Measurements from ENCODE around the gene MYO9A. TPM values are rescaled to one million over a fixed set of nuclear protein-coding genes. Genes with fewer than 3 reads are reported as not detected.

Gene MYO9A
- total and polyA plus RNA-seq, 10 of the 15 experiments (the other 5 are each of a cell fraction or from before 2014, with no cell fraction given) = 3.3 to 25.3 (median 12.2) TPM

DNA sequence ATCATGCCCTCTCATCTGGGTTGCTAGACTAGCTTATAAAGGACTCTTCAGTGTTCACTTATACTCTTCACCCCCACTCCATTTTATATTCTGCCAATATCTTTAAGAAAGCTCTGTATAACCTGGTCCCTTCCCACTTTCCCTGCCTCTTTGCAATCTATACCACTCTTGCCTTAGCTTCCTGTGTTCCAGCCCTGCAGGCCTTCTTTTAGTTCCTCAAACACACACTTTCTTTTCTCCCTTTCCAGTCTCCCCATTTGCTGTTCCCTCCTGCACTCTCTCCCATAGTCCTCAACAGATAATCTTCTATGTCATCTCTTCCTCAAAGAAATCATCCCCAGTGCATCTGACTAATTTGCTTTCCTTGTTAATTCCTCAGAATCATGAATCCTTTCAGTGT, 29.0 kb upstream of the MYO9A start:
- H3K27me3 ChIP-seq (replicated peaks in 1 of 2; ENCODE audit: control insufficient read depth in 2 of 2, insufficient read depth in 2 of 2, low read length in 1 of 2) = no peaks in the 10 kb centered on the region
- H3K9me3 ChIP-seq (replicated peaks; ENCODE audit: control insufficient read depth, insufficient read depth, low read length) = no peaks in the 10 kb centered on the region
- CTCF ChIA-PET = interaction anchor here (1.1 to 3.8 kb wide), 2 partner anchors 9 to 403 kb away, joined by 5 to 13 read pairs; no protein-coding TSS in a partner anchor
- SMC1A ChIA-PET (ENCODE audit: uncharacterized antibody, unreplicated experiment) = interaction anchor here (0.6 to 1.4 kb wide), 4 partner anchors 10 to 29 kb away, joined by 3 to 6 read pairs (median 3); partner anchors contain the start of genes MYO9A and SENP8
- H3K4me3 ChIP-seq = no peak overlapping the region
- no peak overlapping the region for H3K4me2 ChIP-seq (ENCODE audit: control insufficient read depth, insufficient read depth)
- no peak for FAIRE-seq
- peaks cover 5% of the 10 kb centered on the region; the same call in 1 of the 2 replicates for H3K4me1 ChIP-seq (ENCODE audit: control insufficient read depth, insufficient read depth, low read length)
- H4K20me1 ChIP-seq (ENCODE audit: control insufficient read depth, insufficient read depth) = no peaks in the 10 kb centered on the region
- no peak overlapping the region for H2AFZ ChIP-seq (ENCODE audit: control insufficient read depth, low read depth, low read length)
- no peaks in the 10 kb centered on the region for H3K79me2 ChIP-seq (ENCODE audit: control insufficient read depth, insufficient read depth, low read length)
- no peak for DNase-seq (ENCODE audit: low read depth, low spot score)
- H3K36me3 ChIP-seq (ENCODE audit: control insufficient read depth in 2 of 2, insufficient read depth in 2 of 2, low read length in 1 of 2) = no peaks in the 10 kb centered on the region
- no peak for ATAC-seq
- in situ Hi-C loops (cut with MboI) (no loop called here), intact Hi-C loops (cut with micrococcal nuclease; ENCODE audit: unreplicated experiment) (no loop called here)
- BruUV-seq (replicated peaks) = no TSS peak
- no peak for TF ChIP-seq RAD51 (IDR thresholded peaks at IDR 0.05)
- no peak overlapping the region for H3K27ac ChIP-seq (ENCODE audit: control insufficient read depth, insufficient read depth)
- RAD21 ChIA-PET (ENCODE audit: unreplicated experiment) = interaction anchor here (0.9 kb wide), 1 partner anchor 8 kb away, joined by 3 read pairs; no protein-coding TSS in a partner anchor
- POLR2A ChIA-PET = no interaction called here
- no peak overlapping the region for H3K9ac ChIP-seq (ENCODE audit: control insufficient read depth, insufficient read depth, low read length)

DNA sequence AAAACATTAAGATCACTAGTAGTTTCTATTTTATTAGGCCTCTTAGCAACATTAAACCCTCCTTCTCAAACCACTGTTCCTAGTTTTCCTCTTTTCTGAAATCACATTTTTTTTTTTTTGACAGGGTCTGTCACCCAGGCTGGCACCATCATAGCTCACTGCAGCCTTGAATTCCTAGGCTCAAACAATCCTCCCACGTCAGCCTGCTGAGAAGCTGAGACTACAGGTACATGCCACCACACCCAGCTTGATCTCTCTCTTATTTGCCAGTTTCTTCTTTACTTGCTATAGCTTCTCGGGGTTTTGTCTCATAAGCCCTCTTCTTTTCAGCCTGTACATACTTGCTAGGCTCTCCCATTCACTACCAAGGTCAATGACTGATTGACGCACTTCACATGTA, 28.3 kb upstream of the MYO9A start:
- FAIRE-seq = no peak
- no peak overlapping the region for H3K27ac ChIP-seq (ENCODE audit: control insufficient read depth, insufficient read depth)
- H3K4me2 ChIP-seq (ENCODE audit: control insufficient read depth, insufficient read depth) = no peak overlapping the region
- no peak overlapping the region for H3K4me3 ChIP-seq
- no peak overlapping the region for H3K9ac ChIP-seq (ENCODE audit: control insufficient read depth, insufficient read depth, low read length)
- ChIA-PET POLR2A (no interaction called here), RAD21 (ENCODE audit: unreplicated experiment) (no interaction called here), SMC1A (ENCODE audit: uncharacterized antibody, unreplicated experiment) (interaction anchor here (0.9 to 1.3 kb wide), 4 partner anchors 10 to 32 kb away, joined by 3 read pairs; partner anchors contain the start of genes MYO9A and SENP8), CTCF (interaction anchor here (1.1 to 3.8 kb wide), 3 partner anchors 10 to 402 kb away, joined by 5 to 13 read pairs (median 5); no protein-coding TSS in a partner anchor)
- intact Hi-C loops (cut with micrococcal nuclease; ENCODE audit: unreplicated experiment) (no loop called here), in situ Hi-C loops (cut with MboI) (no loop called here)
- no peaks in the 10 kb centered on the region for H4K20me1 ChIP-seq (ENCODE audit: control insufficient read depth, insufficient read depth)
- peaks cover 10% of the 10 kb centered on the region for H3K4me1 ChIP-seq (ENCODE audit: control insufficient read depth, insufficient read depth, low read length)
- ATAC-seq = no peak
- no TSS peak for BruUV-seq (replicated peaks)
- H3K27me3 ChIP-seq (replicated peaks in 1 of 2; ENCODE audit: control insufficient read depth in 2 of 2, insufficient read depth in 2 of 2, low read length in 1 of 2) = no peaks in the 10 kb centered on the region
- 63% methylated on average over 3 of the region's 3 CpGs for WGBS (ENCODE audit: insufficient coverage, insufficient replicate concordance, low lambda C conversion rate, missing lambda C conversion rate)
- no peaks in the 10 kb centered on the region for H3K79me2 ChIP-seq (ENCODE audit: control insufficient read depth, insufficient read depth, low read length)
- no peaks in the 10 kb centered on the region for H3K9me3 ChIP-seq (replicated peaks; ENCODE audit: control insufficient read depth, insufficient read depth, low read length)
- H2AFZ ChIP-seq (ENCODE audit: control insufficient read depth, low read depth, low read length) = no peak overlapping the region
- TF ChIP-seq SMAD1 (IDR thresholded peaks at IDR 0.05; ENCODE audit: low read depth, partially characterized antibody) (no peak), IKZF2 (IDR thresholded peaks at IDR 0.05) (no peak), SREBF1 (IDR thresholded peaks at IDR 0.05; ENCODE audit: low read length) (no peak), BACH1 (IDR thresholded peaks at IDR 0.05; ENCODE audit: borderline replicate concordance) (no peak), SP1 (IDR thresholded peaks at IDR 0.05; ENCODE audit: low read depth, low read length) (no peak), CBFB (IDR thresholded peaks at IDR 0.05; ENCODE audit: low read depth) (no peak)
- TF ChIP-seq, protein P1, sequence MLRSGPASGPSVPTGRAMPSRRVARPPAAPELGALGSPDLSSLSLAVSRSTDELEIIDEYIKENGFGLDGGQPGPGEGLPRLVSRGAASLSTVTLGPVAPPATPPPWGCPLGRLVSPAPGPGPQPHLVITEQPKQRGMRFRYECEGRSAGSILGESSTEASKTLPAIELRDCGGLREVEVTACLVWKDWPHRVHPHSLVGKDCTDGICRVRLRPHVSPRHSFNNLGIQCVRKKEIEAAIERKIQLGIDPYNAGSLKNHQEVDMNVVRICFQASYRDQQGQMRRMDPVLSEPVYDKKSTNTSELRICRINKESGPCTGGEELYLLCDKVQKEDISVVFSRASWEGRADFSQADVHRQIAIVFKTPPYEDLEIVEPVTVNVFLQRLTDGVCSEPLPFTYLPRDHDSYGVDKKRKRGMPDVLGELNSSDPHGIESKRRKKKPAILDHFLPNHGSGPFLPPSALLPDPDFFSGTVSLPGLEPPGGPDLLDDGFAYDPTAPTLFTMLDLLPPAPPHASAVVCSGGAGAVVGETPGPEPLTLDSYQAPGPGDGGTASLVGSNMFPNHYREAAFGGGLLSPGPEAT (IDR thresholded peaks at IDR 0.05; ENCODE audit: low read depth) = no peak
- no peaks in the 10 kb centered on the region for H3K36me3 ChIP-seq (ENCODE audit: control insufficient read depth in 2 of 2, insufficient read depth in 2 of 2, low read length in 1 of 2)
- DNase-seq (ENCODE audit: low read depth, low spot score) = no peak

All from GM12878 (cell line).